ENCODE results near the gene TRAK2.
"Not testable (repeated sequence)": the region's sequence is repeated elsewhere in the genome, so short reads cannot be mapped to it uniquely, and the experiment has no call there.

Gene TRAK2

GRCh38 chr2:201436141-201436540 is 15.1 kb downstream of the TRAK2 start:
- TF ChIP-seq CTCF (IDR thresholded peaks at IDR 0.05; ENCODE audit: low read depth, low read length, missing control alignments): no peak
- no peak overlapping the region for H3K4me3 ChIP-seq (ENCODE audit: low read depth, low read length)
- DNase-seq (ENCODE audit: low read depth): no peak

- DNase-seq (ENCODE audit: low read depth): no peak
- no peak for TF ChIP-seq CTCF (IDR thresholded peaks at IDR 0.05; ENCODE audit: low read depth, low read length, missing control alignments)
- no peak overlapping the region for H3K4me3 ChIP-seq (ENCODE audit: low read depth, low read length)
These were observed 17.8 kb downstream of the TRAK2 start for GRCh38 chr2:201433394-201433995.

- DNase-seq (ENCODE audit: low read depth): no peak
- no peak for TF ChIP-seq CTCF (IDR thresholded peaks at IDR 0.05; ENCODE audit: low read depth, low read length, missing control alignments)
- H3K4me3 ChIP-seq (ENCODE audit: low read depth, low read length): no peak overlapping the region
These were observed 18.5 kb downstream of the TRAK2 start for GRCh38 chr2:201432621-201433393.

GRCh38 chr2:201432038-201432620 is 19.1 kb downstream of the TRAK2 start:
- no peak for TF ChIP-seq CTCF (IDR thresholded peaks at IDR 0.05; ENCODE audit: low read depth, low read length, missing control alignments)
- no peak overlapping the region for H3K4me3 ChIP-seq (ENCODE audit: low read depth, low read length)
- no peak for DNase-seq (ENCODE audit: low read depth)

GRCh38 chr2:201430839-201431238 is 20.4 kb downstream of the TRAK2 start:
- H3K4me3 ChIP-seq (ENCODE audit: low read depth, low read length): no peak overlapping the region
- no peak for DNase-seq (ENCODE audit: low read depth)
- TF ChIP-seq CTCF (IDR thresholded peaks at IDR 0.05; ENCODE audit: low read depth, low read length, missing control alignments): no peak

- H3K4me3 ChIP-seq (ENCODE audit: low read depth, low read length); DNase-seq (ENCODE audit: low read depth): not testable (repeated sequence)
These were observed 20.9 kb downstream of the TRAK2 start for GRCh38 chr2:201430322-201430721.

- not testable (repeated sequence) for DNase-seq (ENCODE audit: low read depth)
These were observed 21.4 kb downstream of the TRAK2 start for GRCh38 chr2:201429835-201430234.

GRCh38 chr2:201428366-201428765 is 22.9 kb downstream of the TRAK2 start:
- not testable (repeated sequence) for H3K4me3 ChIP-seq (ENCODE audit: low read depth, low read length); DNase-seq (ENCODE audit: low read depth)

More at GRCh38 chr2:201429835-201430234, 21.4 kb downstream of the TRAK2 start:
- H3K4me3 ChIP-seq (ENCODE audit: low read depth, low read length): not testable (repeated sequence)

Data from GM12864 (cell line).